ENCODE data around the gene IGFBP7.

IGFBP7 gene

DNA sequence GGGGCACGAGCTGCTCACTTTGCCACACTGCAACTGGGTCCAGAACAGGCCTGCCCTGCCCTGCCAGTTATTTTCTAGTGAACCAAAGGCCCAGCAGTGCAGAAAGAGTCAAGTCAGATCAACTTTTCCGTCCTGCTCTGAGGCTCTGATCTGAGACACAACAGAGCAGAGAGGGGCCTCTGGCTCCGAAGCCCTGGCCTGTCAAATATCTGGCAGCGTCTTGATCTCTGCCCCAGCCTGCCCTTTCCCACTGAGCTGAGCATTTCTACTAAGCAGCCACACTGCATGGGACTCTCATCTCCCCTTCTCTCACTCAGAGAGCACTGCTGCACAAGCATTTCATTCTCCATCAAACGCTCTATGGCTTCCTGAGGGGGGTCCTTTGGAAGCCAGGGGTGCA, 11.8 kb downstream of the IGFBP7 start:
- DNase-seq, result no peak

DNA sequence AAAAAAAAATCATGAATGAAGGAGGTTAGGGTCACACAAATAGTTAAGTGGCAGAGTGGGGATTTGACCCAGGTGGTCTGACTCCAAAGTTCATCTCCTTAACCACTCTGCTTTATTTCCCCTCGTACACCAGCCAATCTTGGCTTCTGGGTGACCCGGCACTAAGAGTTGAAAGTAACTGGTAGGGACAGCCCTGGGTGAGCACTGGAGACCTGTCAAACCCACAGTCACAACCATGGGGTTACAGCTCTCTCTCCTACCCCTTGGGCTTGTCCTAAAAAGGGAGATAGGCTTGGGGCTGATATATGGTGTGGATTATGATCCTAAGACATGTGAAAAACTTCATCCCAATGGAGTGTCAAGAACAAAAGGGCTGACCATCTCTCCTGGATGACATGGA, 12.5 kb downstream of the IGFBP7 start:
- DNase-seq, result no peak

DNA sequence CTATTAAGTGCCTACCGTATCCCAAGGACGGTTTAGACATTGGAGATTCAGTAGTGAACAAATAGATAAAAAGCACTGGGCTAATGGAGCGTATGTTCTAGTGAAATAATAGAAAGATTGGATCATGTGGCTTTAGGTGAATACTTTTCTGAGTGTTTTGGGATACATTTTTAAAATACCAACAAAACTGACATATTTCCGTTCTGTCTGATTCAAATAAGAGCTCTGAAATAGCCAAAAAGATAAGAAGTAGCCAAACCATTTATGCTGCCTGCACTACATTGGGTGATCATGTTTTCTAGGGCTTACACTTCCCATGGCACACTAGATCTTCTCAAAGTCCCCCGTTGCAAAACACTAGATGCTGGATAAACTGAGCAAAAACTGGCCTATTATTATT, 14.2 kb downstream of the IGFBP7 start:
- no peak for DNase-seq

DNA sequence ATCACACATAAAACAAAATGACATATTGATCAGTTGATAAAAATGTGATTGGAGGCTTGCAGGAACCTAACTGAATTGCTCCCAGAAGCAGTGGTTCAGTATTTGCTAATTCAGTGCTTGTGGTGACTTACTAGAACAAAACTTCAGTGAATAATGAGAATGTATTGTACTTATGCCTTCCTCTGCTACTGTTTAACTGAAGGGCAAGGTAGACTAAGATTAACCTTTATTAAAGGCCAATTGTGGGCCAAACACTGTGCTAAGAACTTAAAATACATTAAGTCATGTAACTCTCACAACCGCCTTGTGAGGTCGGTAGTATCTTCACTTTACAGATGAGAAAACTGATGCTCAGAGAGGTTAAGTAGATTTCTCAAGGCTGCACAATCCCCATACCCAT, 14.9 kb downstream of the IGFBP7 start:
- no peak for DNase-seq

DNA sequence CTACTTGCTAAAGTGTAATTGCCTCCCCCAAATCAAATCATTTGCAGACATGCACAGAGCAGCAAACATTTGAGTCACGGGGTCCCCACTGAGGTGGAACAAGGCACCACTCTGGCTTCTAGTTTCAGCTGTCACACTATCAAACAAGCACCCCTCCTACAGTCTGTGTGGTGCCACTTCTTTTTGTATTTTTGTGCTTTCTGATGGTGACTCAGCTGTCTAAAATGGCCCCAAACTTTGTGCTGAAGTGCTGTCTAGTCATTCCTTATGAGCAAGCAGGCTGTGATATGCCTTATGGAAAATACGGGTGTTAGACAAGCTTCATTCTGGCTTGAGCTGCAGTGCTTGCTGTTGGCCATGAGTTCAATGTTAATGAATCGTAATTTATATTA, 15.4 kb downstream of the IGFBP7 start:
- no peak for DNase-seq

DNA sequence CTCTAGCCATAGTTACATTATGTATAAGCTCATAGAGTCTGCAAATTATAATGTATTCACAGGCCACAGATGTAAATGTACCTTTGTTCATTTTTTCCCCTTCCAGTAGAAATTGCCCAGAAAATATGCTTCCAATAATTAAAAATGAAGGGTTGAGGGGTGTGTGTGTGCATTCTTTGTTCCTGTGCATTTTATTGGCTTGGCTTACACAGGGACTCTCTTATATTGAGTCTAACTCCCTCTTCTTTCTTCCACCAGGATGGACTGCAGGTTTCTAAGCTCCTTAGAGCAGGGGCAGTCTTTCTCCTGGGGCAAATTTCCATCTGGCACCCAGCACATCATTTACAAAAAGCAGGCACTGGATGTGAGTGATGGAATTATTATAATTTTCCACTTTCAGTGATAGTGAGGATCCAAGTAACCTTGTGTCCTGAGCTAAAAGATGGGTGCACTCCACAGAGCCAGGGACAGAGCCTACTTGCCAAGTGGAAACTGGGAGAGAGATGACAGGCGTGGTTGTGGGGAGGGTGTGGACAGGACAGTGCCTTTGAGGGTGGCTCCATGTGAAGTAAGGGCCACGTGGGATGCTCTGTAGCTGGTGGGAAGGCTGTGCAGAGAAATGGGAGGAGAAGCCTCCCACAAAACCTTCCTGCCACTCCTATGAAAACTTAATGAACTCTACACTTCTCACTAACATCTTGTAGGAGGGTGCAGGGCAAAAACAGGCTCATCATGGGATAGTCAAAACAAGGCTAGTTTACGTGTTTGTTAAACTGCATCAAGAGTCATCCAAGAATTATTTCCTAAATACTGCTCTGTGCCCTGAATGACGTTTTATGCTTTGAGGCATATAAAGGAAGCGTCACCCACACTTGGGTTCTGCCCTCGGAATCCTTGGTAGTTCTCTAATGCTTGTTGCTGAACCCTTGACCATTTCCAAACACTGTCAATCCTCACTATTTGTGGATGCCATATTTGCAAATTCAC, 16.0 kb downstream of the IGFBP7 start:
- DNase-seq, result no peak

DNA sequence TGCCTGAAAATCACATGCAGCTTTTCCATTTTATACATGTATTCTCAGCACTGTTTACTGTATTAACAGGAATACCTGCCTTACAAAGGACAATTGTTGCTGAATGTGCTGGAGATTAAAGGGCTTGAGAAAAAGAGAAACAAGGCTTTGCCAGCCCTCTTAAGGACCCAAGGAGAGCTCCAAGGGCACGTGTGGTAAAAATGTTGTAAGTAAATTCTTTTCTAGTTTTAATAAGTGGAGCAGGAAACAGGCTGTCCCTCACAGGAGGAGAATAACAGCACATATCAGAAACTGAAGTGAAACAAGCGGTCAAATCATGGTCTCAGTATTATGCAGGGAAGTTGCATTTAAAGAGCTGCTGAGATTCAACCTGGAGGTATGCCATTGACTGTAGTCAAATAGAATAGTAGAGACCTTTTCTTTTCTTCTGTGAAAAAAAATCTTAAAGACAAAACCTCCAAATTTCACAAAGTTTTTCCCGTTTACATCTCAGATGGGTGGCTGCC, 18.5 kb downstream of the IGFBP7 start:
- DNase-seq, result no peak

DNA sequence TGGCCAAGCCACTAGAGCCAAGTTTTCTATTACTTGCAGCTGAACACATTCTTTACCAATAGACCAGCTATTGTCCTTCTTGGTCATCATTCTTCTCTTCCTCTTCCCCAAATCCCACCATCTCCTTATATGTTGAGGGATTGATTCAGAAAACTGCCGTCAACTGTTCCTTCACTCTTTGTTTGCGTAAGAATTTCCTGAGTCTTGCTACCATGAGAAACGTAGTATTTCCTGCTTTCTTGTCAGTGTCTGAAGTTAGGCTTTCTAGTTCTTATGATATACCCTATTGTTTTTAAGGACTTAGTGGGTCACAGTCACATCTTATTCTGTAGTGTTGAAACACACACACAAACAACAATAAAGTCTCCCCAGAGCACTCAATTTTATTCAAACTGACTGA, 20.1 kb downstream of the IGFBP7 start:
- DNase-seq, result no peak

DNA sequence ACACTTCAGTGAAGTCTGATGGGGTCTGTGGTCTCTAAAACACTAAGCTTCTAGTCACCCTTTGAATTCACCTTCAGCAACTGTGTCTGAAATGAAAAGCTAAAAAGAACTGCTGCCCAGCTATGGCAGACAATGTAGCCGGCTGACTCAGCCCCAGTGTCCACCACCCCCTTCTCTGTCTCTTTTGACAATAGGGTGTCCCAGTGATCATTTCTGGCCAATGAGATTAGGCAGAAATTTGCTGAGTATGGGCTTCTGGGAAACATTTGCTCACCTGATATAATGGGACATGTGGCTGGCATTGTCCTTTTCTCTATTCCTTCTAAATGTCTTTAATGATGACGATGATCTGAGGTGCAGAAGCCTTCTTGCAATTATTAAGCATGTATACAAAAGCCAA, 20.6 kb downstream of the IGFBP7 start:
- DNase-seq, result no peak

DNA sequence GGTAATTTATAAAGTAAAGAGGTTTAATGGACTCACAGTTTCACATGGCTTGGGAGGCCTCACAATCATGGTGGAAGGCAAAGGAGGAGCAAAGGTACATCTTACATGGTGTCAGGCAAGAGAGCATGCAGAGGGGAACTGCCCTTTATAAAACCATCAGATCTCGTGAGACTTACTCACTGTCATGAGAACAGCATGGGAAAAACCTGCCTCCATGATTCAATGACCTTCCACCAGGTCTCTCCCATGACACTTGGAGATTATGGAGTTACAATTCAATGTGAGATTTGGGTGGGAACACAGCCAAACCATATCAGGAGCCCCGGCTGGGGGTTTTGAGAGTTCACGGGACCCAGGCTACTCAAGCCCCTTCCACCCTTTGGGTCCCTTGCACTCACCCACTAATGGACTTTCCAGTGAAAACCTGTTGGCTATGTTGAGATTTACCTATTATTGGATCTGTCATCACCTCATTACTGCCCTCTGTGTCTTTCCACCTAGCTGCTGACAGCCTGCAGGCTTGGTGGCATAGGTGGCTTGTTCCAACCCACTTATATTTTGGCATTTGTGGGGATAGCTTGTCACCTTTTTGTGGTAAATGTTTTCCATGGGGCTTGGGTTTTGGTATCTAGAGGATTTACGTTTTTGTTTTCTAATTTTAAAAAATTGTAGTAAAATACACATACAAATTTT, 24.0 kb downstream of the IGFBP7 start:
- DNase-seq, result no peak

DNA sequence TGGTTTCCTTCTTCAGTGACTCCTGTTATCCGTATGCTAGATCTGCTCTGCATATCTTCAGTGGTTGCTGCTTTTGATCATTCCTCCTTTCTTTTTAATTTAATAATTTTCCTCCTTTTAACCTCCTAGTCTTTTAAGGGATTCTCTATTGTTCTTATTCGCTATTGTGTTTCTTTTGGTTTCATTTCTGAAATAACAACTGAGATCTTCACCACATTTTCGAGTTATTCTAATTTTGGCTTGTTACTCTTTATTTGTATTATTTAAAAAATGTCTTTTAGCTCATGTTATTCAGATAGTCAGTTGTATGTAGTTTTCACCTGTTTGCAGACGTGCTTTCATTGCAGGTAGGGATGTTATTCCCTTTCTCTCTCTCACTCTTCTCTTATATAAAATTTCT, 24.9 kb downstream of the IGFBP7 start:
- DNase-seq, result no peak

DNA sequence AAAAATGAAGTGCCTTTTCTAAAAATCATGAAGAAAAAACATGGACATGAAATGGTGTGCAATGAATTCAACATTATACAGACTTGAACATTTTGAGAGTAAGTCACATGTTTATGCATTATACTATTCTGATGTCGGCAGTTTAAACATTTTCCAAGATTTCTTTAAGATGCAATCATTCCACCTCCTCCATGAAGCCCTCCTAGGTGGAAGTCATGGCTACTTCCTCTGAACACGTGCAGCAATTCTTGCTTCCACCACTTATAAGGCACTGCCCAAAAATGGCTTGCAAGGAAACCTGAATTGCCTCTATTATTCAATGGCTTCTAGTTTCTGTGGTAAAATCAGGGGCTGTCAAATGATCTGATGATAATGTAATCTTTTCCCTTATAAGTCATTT, 25.8 kb downstream of the IGFBP7 start:
- DNase-seq, result no peak

DNA sequence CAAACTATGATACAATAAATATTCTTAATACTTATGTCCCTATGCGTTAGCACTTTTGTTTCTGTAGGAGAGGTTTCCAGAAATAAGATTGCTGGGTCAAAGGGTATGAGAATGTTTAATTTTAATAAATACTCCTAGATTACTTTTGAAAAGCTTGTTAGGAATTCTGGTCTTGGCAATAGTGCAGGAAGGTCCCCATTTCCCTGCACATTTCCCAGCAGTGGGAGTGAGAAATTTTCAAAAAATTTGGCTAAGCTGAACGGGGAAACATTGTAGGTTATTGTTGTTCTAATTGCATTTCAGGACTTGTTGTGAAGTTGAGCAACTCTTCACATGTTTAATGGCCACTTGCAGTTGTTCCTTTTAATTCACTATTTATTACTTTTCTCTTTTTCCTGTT, 27.1 kb downstream of the IGFBP7 start:
- DNase-seq, result no peak

DNA sequence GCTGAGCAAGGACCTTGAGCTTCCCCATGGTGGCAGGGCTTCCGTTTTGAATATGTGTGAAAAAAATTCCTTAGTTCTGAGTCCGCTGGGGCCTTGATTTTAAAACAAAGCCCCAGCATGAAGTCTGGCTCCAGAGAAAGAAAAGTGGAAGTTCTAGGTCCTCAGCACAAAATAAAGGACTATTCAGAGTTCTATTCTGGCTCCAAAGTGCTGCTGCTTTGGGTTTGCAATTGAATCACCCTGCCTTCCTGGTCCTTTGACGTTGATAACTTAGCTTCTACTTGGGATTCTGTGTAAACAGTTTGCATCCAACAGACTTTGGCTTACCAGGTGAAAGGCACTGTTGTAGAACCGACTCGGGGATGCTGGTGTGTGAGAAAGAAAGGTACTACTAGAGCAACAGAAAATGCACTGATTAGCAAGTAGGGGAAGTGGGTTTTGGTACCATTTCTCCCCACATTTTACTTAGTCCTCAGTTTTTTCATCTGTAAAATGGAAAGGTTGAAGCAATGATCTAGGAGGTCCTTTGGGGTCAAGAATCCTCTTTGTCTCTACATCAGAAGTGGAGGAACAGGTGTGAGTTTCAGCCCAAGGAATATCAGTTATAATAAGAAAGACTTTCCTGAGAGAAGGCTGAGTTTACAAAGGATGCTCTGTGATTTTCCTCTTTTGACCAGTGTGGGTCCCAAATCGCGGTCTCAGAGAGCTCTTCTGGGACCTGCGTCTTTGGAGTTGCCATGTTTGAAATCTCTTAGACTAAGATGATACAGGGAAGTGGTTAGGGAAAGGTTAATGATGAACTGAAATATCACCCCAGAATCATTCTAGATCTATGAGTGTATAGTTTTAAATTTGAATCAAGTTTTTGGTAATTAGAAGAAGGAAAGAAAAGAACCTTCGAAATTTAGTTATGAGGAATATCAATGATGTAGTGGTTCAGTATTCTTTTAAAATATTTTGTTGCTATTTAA, 28.2 kb downstream of the IGFBP7 start:
- peak in 1 of 56 donors; percentile 1 for DNase-seq

DNA sequence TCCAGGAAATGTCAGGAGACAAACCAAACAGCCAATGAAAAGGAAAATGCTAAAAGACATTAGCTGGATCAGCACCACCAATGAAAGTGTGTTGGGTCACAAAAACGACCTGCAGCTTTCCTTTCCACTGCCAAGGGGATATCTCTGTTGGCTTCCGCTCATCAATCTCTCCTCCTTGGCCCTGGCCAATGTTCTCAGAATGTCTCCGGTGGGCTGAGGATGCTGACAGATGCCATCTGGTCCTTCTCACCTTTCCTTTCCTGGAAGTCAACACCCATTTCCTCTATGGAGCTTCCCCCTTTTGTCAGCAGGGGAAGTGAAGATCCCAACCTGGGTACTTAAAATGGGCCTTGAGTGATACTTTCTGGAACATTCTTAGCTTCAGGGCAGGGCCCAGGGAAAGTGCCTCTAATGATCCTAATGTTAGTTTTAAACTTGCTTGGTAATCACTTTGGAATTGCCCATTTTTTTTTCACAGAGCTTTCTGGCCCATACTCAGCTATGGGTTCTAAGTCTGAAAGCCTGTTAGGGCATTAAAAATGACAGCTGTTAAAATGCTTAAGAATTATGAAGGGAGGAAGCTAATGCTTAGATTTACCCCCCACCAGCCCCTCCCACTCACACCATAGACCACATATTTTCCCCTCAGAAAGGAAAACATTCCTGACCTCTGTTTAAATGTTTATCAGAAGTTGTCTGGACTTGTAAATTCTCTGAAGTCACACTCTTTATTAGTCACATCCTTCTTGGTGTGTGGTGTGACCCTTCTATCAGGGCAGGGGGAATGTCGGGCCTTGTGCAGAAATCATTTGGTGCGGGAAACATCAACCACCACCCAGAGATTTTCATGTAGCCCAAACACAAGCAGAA, 29.2 kb downstream of the IGFBP7 start:
- DNase-seq, result no peak

DNA sequence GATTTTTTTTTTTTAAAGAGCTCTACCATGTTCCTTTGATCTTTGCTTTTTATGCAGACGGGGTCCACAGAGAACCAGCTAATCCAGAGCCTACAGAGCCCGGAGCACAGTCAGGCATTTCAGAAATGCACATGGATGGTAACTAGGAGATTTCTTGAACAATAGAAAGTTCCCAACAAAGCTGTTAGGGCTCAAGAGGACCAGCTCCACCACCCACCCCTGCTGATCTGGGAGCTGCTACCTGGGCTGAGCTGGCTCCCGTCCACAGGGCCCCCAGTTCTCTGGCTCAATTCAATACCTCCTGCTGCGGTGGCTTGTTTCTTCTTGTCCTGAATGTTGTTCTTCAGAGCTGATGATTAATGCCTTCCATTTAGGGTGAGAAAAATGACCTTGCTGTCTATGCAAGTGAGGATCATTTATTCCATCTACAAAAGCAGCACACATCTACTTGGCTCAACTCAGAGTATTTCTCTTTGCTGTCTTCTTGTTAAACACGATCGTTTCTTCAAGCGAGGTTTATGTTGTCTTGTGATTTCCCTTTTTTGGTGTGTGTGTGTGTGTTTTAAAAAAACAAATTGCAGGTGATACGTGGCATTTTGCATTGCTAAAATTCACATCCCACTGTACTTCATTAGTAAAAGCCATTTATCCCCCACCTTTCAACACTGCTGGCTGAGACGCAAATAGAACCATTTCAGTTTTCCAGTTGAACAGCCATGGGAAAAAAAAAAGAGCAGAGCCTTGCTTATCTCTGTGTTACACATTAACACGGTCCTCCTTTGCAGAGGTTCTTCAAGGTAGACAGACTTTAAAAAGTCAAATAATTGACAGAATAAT, 31.3 kb downstream of the IGFBP7 start:
- peak in 4 of 56 donors; percentile 2 to 31 (median 22) for DNase-seq

DNA sequence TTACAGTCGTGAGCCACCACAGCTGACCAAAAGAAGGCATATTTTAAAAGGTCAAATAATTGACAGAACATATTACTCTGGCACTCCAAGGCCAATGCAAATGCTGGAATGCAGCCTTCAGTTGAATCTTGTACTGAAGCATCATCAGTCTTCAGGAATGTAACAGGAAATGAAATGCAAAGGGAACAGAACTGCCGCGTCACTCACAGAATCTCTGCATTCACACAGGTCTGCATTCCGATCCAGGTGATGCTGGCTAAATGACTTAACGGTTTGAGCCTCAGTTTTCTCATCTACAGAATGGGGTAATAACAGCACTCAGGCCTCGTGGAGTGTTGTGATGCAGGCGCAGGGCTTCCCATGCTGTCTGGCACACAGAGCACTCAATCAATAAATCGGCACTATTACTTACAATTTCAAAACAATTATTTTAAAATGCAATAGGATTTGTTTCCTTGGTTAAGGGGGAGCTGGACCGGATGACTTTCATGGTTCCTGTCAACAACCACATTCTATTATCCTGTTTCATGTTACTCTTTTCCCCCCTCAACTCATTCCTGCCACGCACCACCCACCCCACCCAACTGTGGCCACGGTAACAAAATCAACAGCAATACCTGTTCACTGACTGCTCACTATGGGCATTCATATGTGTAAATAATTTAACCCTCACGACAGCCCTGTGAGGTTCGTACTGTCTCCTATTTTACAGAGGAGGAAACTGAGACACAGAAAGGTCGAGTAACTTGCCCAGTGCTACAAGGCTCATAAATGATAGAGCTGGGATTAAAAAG, 32.4 kb downstream of the IGFBP7 start:
- DNase-seq, result no peak

DNA sequence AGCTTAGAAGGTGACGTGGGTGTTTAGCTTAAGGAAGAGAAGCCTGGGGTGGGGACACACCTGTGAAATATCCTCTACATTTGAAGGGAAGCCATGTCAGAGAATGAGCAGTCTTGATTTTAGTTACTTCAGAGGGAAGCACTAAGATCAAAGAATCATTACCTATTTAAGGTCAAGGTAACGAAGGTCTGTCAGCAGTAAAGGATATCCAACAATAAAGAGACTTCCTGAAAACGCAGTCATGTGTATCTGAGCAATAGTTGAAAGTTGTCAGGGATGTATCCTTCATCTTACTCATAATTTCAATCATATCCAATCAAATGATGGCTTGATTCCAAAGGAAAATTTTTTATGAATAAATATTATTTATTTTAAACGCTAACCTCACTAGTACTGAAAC, 33.5 kb downstream of the IGFBP7 start:
- DNase-seq, result no peak

DNA sequence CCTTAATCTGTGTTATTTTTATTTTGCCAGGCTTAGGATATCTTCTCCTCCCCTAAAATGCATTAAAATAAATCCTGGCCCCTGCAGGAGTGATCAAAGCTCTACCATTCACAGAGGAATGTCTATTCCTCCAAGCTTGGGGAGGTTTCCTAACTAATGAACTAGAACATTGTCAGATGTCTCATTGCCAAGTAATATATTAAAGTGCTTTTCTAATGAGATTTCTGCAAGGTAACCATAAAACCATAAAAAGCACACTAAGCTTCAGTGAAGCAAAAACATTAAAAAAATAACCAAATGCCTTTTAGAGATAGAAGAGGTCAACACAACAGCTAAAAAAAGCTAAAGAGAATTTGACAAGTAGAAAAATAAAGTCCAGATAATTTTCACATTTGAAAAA, 34.8 kb downstream of the IGFBP7 start:
- no peak for DNase-seq
